Measurements from ENCODE around the gene ERVV-1.
A peak's percentile ranks its signal among the peaks of the same experiment; 100 is the strongest.

The ERVV-1 gene

GRCh38 chr19:53034054-53034453 lies 20.3 kb downstream of the ERVV-1 start:
- no peak for DNase-seq

GRCh38 chr19:53034948-53035675 lies 21.4 kb downstream of the ERVV-1 start:
- peak; percentile 48 for DNase-seq

- DNase-seq, result peak; percentile 76
These were observed 23.7 kb downstream of the ERVV-1 start for GRCh38 chr19:53037101-53038097.

GRCh38 chr19:53041366-53041765 lies 27.6 kb downstream of the ERVV-1 start:
- no peak for DNase-seq

- DNase-seq, result peak; percentile 11
These were observed 31.8 kb downstream of the ERVV-1 start for GRCh38 chr19:53045536-53045935.

- no peak for DNase-seq
These were observed 33.7 kb downstream of the ERVV-1 start for GRCh38 chr19:53047379-53047778.

GRCh38 chr19:53055117-53055516 lies 41.4 kb downstream of the ERVV-1 start:
- DNase-seq, result no peak

- DNase-seq, result peak; percentile 60
These were observed 44.3 kb downstream of the ERVV-1 start for GRCh38 chr19:53057904-53058580.

All from NCI-H69 (cell line).